Activated B cell treated with CpG ODN at 0.5 μM for 24 hours (primary cell): ENCODE results near the gene P4HA1. TPM values are rescaled to one million over a fixed set of nuclear protein-coding genes. Genes with fewer than 3 reads are reported as not detected.

Experiments used
- ATAC-seq: fragments of 200-7000 bp; cut with Tn5 transposase; one replicate; pipeline ENCODE4 v1.10.0; 2021; ENCODE audit warnings: low read depth, mild to moderate bottlenecking, moderate library complexity
- CTCF ChIA-PET: fragments of 350-600 bp; sonication (Branson Sonifier 250); formaldehyde crosslinking; loops from one replicate; lab custom pipeline; 2021; ENCODE audit warnings: antibody characterized with exemption; lab: Charles Lee
- POLR2A ChIA-PET: fragments of 350-600 bp; sonication (Branson Sonifier 250); formaldehyde crosslinking; loops from one replicate; lab custom pipeline; 2021; ENCODE audit warnings: antibody characterized with exemption; lab: Charles Lee
- DNase-seq: peaks from one replicate; pipeline ENCODE4 v3.0.0; 2022
- H3K27ac Mint-ChIP-seq: one replicate; pipeline ENCODE4 v1.8.0; 2020; ENCODE audit warnings: mixed read lengths
- H3K27me3 Mint-ChIP-seq: one replicate; pipeline ENCODE4 v1.8.0; 2021; ENCODE audit warnings: mixed read lengths
- H3K36me3 Mint-ChIP-seq: one replicate; pipeline ENCODE4 v1.8.0; 2021; ENCODE audit warnings: low read depth, mixed read lengths
- H3K4me1 Mint-ChIP-seq: one replicate; pipeline ENCODE4 v1.8.0; 2021; ENCODE audit warnings: mixed read lengths
- H3K4me3 Mint-ChIP-seq: one replicate; pipeline ENCODE4 v1.8.0; 2020; ENCODE audit warnings: mild to moderate bottlenecking, mixed read lengths
- H3K9me3 Mint-ChIP-seq: one replicate; pipeline ENCODE4 v1.8.0; 2020; ENCODE audit warnings: mixed read lengths
- intact Hi-C: fragments of 100-400 bp; cut with micrococcal nuclease; formaldehyde crosslinking; loops from one replicate; pipeline ENCODE4 v1.15.1; 2024
- total RNA-seq: library from RNA; stranded (reverse); gene quantifications from 2 replicates; pipeline ENCODE4 v1.2.3, GENCODE V29; 2022
- TF ChIP-seq, protein P1 (sequence below): fragments of 200-600 bp; IDR thresholded peaks from one replicate; pipeline ENCODE4 v1.8.0; 2022; ENCODE audit warnings: antibody characterized with exemption, mild to moderate bottlenecking

The P4HA1 gene
- total RNA-seq, 1 donor from 2014 or later, result 19.8 TPM

DNA sequence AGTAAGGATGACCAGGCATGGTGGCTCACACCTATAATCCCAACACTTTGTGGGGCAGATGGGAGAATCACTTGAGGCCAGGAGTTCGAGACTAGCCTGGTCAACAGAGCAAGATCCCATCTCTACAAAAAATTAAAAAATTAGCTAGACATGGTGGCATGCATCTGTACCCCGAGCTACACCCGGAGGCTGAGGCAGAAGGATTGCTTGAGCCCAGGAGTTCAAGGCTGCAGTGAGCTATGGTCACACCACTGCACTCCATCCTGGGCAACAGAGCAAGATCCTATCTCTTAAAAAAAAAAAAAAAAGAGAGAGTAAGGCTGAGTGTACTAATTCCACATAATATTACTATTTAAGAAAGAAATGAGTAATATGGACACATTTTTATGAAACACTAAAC lies 3.8 kb downstream of the P4HA1 start:
- Mint-ChIP-seq H3K27ac (no peak overlapping the region), H3K9me3 (no peaks in the 10 kb centered on the region), H3K4me1 (peaks cover 36% of the 10 kb centered on the region), H3K36me3 (peaks cover 14% of the 10 kb centered on the region), H3K4me3 (no peak overlapping the region), H3K27me3 (no peaks in the 10 kb centered on the region)
- TF ChIP-seq, protein P1, sequence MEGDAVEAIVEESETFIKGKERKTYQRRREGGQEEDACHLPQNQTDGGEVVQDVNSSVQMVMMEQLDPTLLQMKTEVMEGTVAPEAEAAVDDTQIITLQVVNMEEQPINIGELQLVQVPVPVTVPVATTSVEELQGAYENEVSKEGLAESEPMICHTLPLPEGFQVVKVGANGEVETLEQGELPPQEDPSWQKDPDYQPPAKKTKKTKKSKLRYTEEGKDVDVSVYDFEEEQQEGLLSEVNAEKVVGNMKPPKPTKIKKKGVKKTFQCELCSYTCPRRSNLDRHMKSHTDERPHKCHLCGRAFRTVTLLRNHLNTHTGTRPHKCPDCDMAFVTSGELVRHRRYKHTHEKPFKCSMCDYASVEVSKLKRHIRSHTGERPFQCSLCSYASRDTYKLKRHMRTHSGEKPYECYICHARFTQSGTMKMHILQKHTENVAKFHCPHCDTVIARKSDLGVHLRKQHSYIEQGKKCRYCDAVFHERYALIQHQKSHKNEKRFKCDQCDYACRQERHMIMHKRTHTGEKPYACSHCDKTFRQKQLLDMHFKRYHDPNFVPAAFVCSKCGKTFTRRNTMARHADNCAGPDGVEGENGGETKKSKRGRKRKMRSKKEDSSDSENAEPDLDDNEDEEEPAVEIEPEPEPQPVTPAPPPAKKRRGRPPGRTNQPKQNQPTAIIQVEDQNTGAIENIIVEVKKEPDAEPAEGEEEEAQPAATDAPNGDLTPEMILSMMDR, result no peak
- ATAC-seq, result no peak
- intact Hi-C loops, result no loop called here
- ChIA-PET CTCF (interaction anchor here (1.8 kb wide), 1 partner anchor 66 kb away, joined by 6 read pairs; no protein-coding TSS in a partner anchor), POLR2A (no interaction called here)
- DNase-seq, result no peak

DNA sequence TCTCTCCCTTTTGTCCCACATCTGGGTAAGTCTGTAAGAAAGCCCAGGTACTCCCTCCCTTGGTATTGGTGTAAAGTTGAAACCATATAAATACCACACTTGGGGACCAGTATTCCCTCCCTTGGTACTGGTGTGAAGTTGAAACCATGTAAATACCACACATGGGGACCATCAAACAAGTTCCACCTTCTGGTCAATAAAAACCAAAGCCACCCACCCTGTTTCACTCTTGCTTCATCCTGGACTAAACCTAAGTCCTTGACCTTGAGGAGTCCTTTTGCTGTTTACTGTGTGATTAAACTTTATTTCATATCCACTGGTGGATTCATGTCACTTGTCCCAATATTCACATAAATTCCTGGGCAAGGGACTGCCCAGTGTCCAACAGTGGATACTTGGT lies 8.4 kb downstream of the P4HA1 start:
- H3K36me3 Mint-ChIP-seq, result peaks cover 8% of the 10 kb centered on the region
- ATAC-seq, result no peak
- CTCF ChIA-PET, result no interaction called here
- H3K4me1 Mint-ChIP-seq, result peaks cover 13% of the 10 kb centered on the region
- no peak overlapping the region for H3K27ac Mint-ChIP-seq
- POLR2A ChIA-PET, result no interaction called here
- H3K4me3 Mint-ChIP-seq, result no peak overlapping the region
- intact Hi-C loops, result no loop called here
- TF ChIP-seq, protein P1, result no peak
- no peaks in the 10 kb centered on the region for H3K9me3 Mint-ChIP-seq
- no peaks in the 10 kb centered on the region for H3K27me3 Mint-ChIP-seq
- DNase-seq, result no peak

DNA sequence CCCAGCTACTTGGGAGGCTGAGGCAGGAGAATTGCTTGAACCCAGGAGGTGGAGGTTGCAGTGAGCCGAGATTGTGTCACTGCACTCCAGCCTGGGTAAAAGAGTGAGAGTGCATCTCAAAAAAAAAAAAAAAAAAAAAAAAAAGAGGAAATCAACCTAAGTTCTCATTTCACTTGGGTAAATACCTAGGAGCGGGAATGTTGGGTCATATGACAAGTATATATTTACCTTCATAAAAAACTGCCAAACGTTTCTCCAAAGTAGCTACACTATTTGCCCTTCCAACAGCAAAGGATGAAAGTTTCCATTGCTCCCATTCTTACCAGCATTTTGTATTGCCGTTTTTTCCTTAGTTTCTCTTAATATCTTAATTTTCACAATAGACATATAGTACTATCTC lies 9.8 kb downstream of the P4HA1 start:
- intact Hi-C loops, result no loop called here
- CTCF ChIA-PET, result interaction anchor here (0.6 kb wide), 1 partner anchor 752 kb away, joined by 3 read pairs; no protein-coding TSS in a partner anchor
- TF ChIP-seq, protein P1, result no peak
- DNase-seq, result no peak
- H3K9me3 Mint-ChIP-seq, result no peaks in the 10 kb centered on the region
- POLR2A ChIA-PET, result no interaction called here
- no peak overlapping the region for H3K4me3 Mint-ChIP-seq
- no peak overlapping the region for H3K27ac Mint-ChIP-seq
- ATAC-seq, result no peak
- H3K27me3 Mint-ChIP-seq, result no peaks in the 10 kb centered on the region
- peaks cover 14% of the 10 kb centered on the region for H3K4me1 Mint-ChIP-seq
- H3K36me3 Mint-ChIP-seq, result peaks cover 5% of the 10 kb centered on the region

DNA sequence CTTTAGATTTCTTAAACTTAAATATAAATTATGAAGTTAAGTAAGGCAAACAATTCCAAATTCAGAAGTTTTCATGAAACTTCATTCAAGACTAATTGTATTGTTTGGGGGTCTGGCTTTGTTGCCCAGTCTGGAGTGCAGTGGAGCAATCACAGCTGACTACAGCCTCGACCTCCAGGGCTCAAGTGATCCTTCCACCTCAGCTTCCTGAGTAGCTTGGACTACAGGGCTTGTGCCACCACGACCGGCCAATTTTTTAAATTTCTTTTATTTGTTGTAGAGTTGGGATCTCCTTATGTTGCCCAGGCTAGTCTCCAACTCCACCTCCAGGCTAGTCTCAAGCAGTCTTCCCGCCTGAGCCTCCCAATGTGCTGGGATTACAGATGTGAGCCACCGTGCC lies 12.5 kb downstream of the P4HA1 start:
- ChIA-PET CTCF (interaction anchor here (1.1 kb wide), 1 partner anchor 17 kb away, joined by 3 read pairs; no protein-coding TSS in a partner anchor), POLR2A (no interaction called here)

DNA sequence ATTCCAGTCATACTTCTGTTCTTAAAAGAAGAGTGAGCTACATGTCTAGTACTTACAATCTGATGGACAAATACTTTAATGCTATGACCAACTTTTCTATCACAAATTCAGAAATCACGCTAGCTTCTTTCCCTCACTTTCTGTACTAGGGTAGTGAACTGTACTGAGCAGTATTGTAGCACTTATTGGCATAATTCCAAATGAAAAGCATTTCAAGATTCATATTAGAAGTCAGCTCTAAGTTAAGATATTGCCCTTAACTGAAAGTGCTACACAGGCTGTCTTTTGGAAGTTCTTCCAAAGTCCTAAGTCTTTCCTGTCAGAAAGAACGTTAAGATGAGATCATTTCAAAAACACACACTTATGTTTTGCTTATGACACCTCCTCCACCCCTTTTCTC lies 13.4 kb downstream of the P4HA1 start:
- ChIA-PET CTCF (interaction anchor here (1.1 kb wide), 1 partner anchor 16 kb away, joined by 3 read pairs; no protein-coding TSS in a partner anchor), POLR2A (no interaction called here)
- no peak for DNase-seq
- Mint-ChIP-seq H3K9me3 (no peaks in the 10 kb centered on the region), H3K4me1 (peaks cover 7% of the 10 kb centered on the region), H3K4me3 (no peak overlapping the region), H3K36me3 (peaks cover 1% of the 10 kb centered on the region), H3K27ac (no peak overlapping the region), H3K27me3 (no peaks in the 10 kb centered on the region)
- TF ChIP-seq, protein P1, result no peak
- ATAC-seq, result no peak
- intact Hi-C loops, result no loop called here

More for the DNA sequence above, 12.5 kb downstream of the P4HA1 start:
- Mint-ChIP-seq H3K9me3 (no peaks in the 10 kb centered on the region), H3K4me1 (peaks cover 10% of the 10 kb centered on the region), H3K4me3 (no peak overlapping the region), H3K27me3 (no peaks in the 10 kb centered on the region), H3K27ac (no peak overlapping the region), H3K36me3 (peaks cover 1% of the 10 kb centered on the region)
- DNase-seq, result no peak
- TF ChIP-seq, protein P1, result no peak
- ATAC-seq, result no peak
- intact Hi-C loops, result no loop called here
